SK-N-SH (cell line): Measurements from ENCODE around the gene CALB2. TPM values are rescaled to one million over a fixed set of nuclear protein-coding genes. Genes with fewer than 3 reads are reported as not detected.

Experiments
- CTCF ChIA-PET: fragments of 300-600, 350-600 bp; formaldehyde crosslinking; extraction: SDS; loops from one replicate; lab custom pipeline; 2021; lab: Yijun Ruan, JAX
- POLR2A ChIA-PET: fragments of 350-600 bp; sonication (Branson Sonifier 250); formaldehyde crosslinking; extraction: SDS; loops from one replicate; lab custom pipeline; 2020; ENCODE audit warnings: antibody characterized with exemption, inconsistent platforms; lab: Yijun Ruan, JAX
- DNase-seq: peaks from one replicate; pipeline ENCODE4 v3.0.0; 2012
- H2AFZ ChIP-seq: fragments of 200-600 bp; sonication (generic); 2 replicates; pipeline ENCODE4 v1.8.1; 2016; ENCODE audit warnings: antibody characterized with exemption, mild to moderate bottlenecking, low read depth
- H3F3A ChIP-seq: fragments of 200-600 bp; sonication (generic); replicated peaks from 2 replicates; pipeline ENCODE3; 2016; ENCODE audit warnings: antibody characterized with exemption, mild to moderate bottlenecking; ENCODE audit not compliant: insufficient read depth
- H3K27ac ChIP-seq, 2 experiments: fragments of 200-500 bp in 1 of 2; fragments of 200-600 bp in 1 of 2; sonication (Bioruptor generic) in 1 of 2; sonication (generic), shearing (Covaris generic) in 1 of 2; 2 replicates each; pipeline versions ENCODE4 v1.5.1 to v1.6.1; 2014 to 2016; ENCODE audit warnings: low read depth in 2 of 2, inconsistent platforms in 1 of 2, low read length in 1 of 2, mild to moderate bottlenecking in 1 of 2, mixed read lengths in 1 of 2
- H3K27me3 ChIP-seq: fragments of 200-600 bp; sonication (generic), shearing (Covaris generic); 2 replicates; pipeline ENCODE4 v1.6.1; 2016; ENCODE audit warnings: mixed run types; ENCODE audit not compliant: insufficient read depth
- H3K36me3 ChIP-seq, 2 experiments: fragments of 200-500 bp in 1 of 2; fragments of 200-600 bp in 1 of 2; sonication (Bioruptor generic) in 1 of 2; sonication (generic) in 1 of 2; replicated peaks in 1 of 2; 2 replicates each; pipeline versions ENCODE3 to v1.5.1; 2014 to 2016; ENCODE audit warnings: low read length in 1 of 2, mild to moderate bottlenecking in 1 of 2; ENCODE audit not compliant: insufficient read depth in 2 of 2, control insufficient read depth in 1 of 2
- H3K4me1 ChIP-seq, 2 experiments: fragments of 200-500 bp in 1 of 2; fragments of 200-600 bp in 1 of 2; sonication (Bioruptor generic) in 1 of 2; sonication (generic), shearing (Covaris generic) in 1 of 2; 2 replicates each; pipeline versions ENCODE4 v1.5.1 to v1.6.1; 2014 to 2016; ENCODE audit warnings: low read depth in 1 of 2, low read length in 1 of 2, mixed run types in 1 of 2; ENCODE audit not compliant: insufficient read depth in 2 of 2, control insufficient read depth in 1 of 2
- H3K4me2 ChIP-seq: fragments of 200-600 bp; sonication (generic), shearing (Covaris generic); 2 replicates; pipeline ENCODE4 v1.6.1; 2017; ENCODE audit warnings: mixed run types
- H3K4me3 ChIP-seq, 2 experiments: fragments of 200-500 bp in 1 of 2; fragments of 200-600 bp in 1 of 2; sonication (Bioruptor generic) in 1 of 2; sonication (generic), shearing (Covaris generic) in 1 of 2; 2 replicates each; pipeline versions ENCODE4 v1.5.1 to v1.8.1; 2014 to 2016; ENCODE audit warnings: low read depth in 2 of 2, inconsistent platforms in 1 of 2, low read length in 1 of 2, mild to moderate bottlenecking in 1 of 2, mixed read lengths in 1 of 2, moderate library complexity in 1 of 2
- H3K79me2 ChIP-seq: fragments of 200-600 bp; sonication (generic); 2 replicates; pipeline ENCODE4 v1.8.1; 2017; ENCODE audit warnings: mild to moderate bottlenecking; ENCODE audit not compliant: insufficient read depth
- H3K9ac ChIP-seq: fragments of 200-600 bp; sonication (generic); 2 replicates; pipeline ENCODE4 v1.6.1; 2017; ENCODE audit warnings: mixed run types
- H3K9me2 ChIP-seq: fragments of 200-600 bp; sonication (generic); 2 replicates; pipeline ENCODE4 v1.6.1; 2017; ENCODE audit warnings: mixed run types
- H3K9me3 ChIP-seq: fragments of 200-600 bp; sonication (generic); 2 replicates; pipeline ENCODE4 v1.6.1; 2017; ENCODE audit warnings: mixed run types, mild to moderate bottlenecking, moderate library complexity
- H4K20me1 ChIP-seq: fragments of 200-600 bp; sonication (generic); 2 replicates; pipeline ENCODE4 v1.6.1; 2017; ENCODE audit warnings: mild to moderate bottlenecking, mixed run types; ENCODE audit not compliant: insufficient read depth
- EZH2phosphoT487 ChIP-seq: fragments of 200-600 bp; sonication (generic); IDR thresholded peaks from 2 replicates; pipeline ENCODE4 v1.6.1; 2017; ENCODE audit warnings: low read depth, mixed run types, mild to moderate bottlenecking, antibody characterized with exemption, moderate library complexity, borderline replicate concordance
- FOXJ3 ChIP-seq: sonication (generic); formaldehyde crosslinking; IDR thresholded peaks from 2 replicates; pipeline ENCODE4 v1.5.1; 2020; ENCODE audit warnings: mild to moderate bottlenecking, missing genetic modification reagents
- GABPA ChIP-seq: IDR thresholded peaks from 2 replicates; pipeline ENCODE4 v1.4.0; 2012; ENCODE audit warnings: low read depth, mild to moderate bottlenecking
- GATA2 ChIP-seq: sonication (generic); formaldehyde crosslinking; IDR thresholded peaks from 2 replicates; pipeline ENCODE4 v1.5.0; 2020; ENCODE audit warnings: mild to moderate bottlenecking, missing genetic modification reagents
- IRF3 ChIP-seq: fragments of 150-350 bp; IDR thresholded peaks from 2 replicates; pipeline ENCODE4 v1.6.1; 2016; ENCODE audit warnings: mild to moderate bottlenecking, low read depth, low read length
- JUND ChIP-seq: IDR thresholded peaks from 2 replicates; pipeline ENCODE4 v1.4.0; 2012
- MEF2A ChIP-seq: IDR thresholded peaks from 2 replicates; pipeline ENCODE4 v1.4.0; 2012; ENCODE audit warnings: low read depth, borderline replicate concordance
- RCOR1 ChIP-seq: fragments of 150-350 bp; IDR thresholded peaks from 2 replicates; pipeline ENCODE4 v1.6.1; 2017; ENCODE audit warnings: antibody characterized with exemption, low read length
- SMC3 ChIP-seq: IDR thresholded peaks from 2 replicates; pipeline ENCODE4 v1.6.1; 2012; ENCODE audit warnings: low read depth, low read length, improper control_type of control experiment
- USF1 ChIP-seq: IDR thresholded peaks from 2 replicates; pipeline ENCODE4 v1.4.0; 2012; ENCODE audit warnings: low read depth, borderline replicate concordance
- USF2 ChIP-seq: fragments of 150-350 bp; IDR thresholded peaks from 2 replicates; pipeline ENCODE4 v1.6.1; 2017; ENCODE audit warnings: antibody characterized with exemption, low read length, low read depth, borderline replicate concordance
- WGBS: methylation state at CpG from one replicate; pipeline ENCODE4 v1.1.6; 2017; ENCODE audit warnings: low lambda C conversion rate; 5-methylcytosine and 5-hydroxymethylcytosine counted together
- polyA plus RNA-seq, 3 experiments: library from polyadenylated mRNA; depleted of rRNA; stranded (reverse); fragments of >200 nt; gene quantifications; 2 replicates each; pipeline ENCODE4 v1.2.3, GENCODE V29; 2012

The CALB2 gene
- polyA plus RNA-seq, 1 of the 3 experiments (the other 2 are of a cell fraction), result 0.12 TPM

GRCh38 chr16:71409011-71409775 is 50.7 kb downstream of the CALB2 start:
- Histone ChIP-seq H3F3A (no peaks in the 10 kb centered on the region), H3K9me2 (no peaks in the 10 kb centered on the region), H3K9me3 (no peaks in the 10 kb centered on the region), H3K9ac (no peak overlapping the region), H3K4me1 (no peaks in the 10 kb centered on the region; a peak in 1 of 4 replicates), H2AFZ (no peak overlapping the region), H3K36me3 (no peaks in the 10 kb centered on the region), H4K20me1 (no peaks in the 10 kb centered on the region), H3K4me2 (no peak overlapping the region), H3K79me2 (no peaks in the 10 kb centered on the region), H3K27ac (no peak overlapping the region), H3K27me3 (peaks cover 20% of the 10 kb centered on the region; the same call in 1 of the 2 replicates), H3K4me3 (no peak overlapping the region)
- WGBS, result 15% methylated on average over 16 of the region's 16 CpGs
- DNase-seq, result no peak
- CTCF ChIA-PET, result interaction anchor here (0.9 to 6.0 kb wide), 2 partner anchors 91 to 201 kb away, joined by 3 to 162 read pairs; no protein-coding TSS in a partner anchor
- POLR2A ChIA-PET, result no interaction called here
- TF ChIP-seq USF1 (no peak), IRF3 (no peak)

GRCh38 chr16:71410146-71410545 is 51.6 kb downstream of the CALB2 start:
- H3K9me3 ChIP-seq, result no peaks in the 10 kb centered on the region
- TF ChIP-seq SMC3 (no peak), GATA2 (CRISPR knock-in tag) (no peak), MEF2A (no peak), FOXJ3 (no peak), USF2 (no peak), RCOR1 (no peak), EZH2phosphoT487 (no peak), GABPA (no peak), JUND (no peak)
- no peaks in the 10 kb centered on the region for H3K79me2 ChIP-seq
- no peaks in the 10 kb centered on the region for H3K36me3 ChIP-seq
- no peak overlapping the region for H3K27ac ChIP-seq
- H4K20me1 ChIP-seq, result no peaks in the 10 kb centered on the region
- ChIA-PET CTCF (interaction anchor here (1.2 to 6.0 kb wide), 4 partner anchors 24 to 218 kb away, joined by 3 to 162 read pairs (median 35); no protein-coding TSS in a partner anchor), POLR2A (interaction anchor here (3.5 kb wide), 1 partner anchor 90 kb away, joined by 9 read pairs; no protein-coding TSS in a partner anchor)
- DNase-seq, result no peak
- WGBS, result 28% methylated on average over 5 of the region's 5 CpGs
- no peaks in the 10 kb centered on the region for H3K9me2 ChIP-seq
- H3K4me1 ChIP-seq, result no peaks in the 10 kb centered on the region; a peak in 1 of 4 replicates
- H2AFZ ChIP-seq, result no peak overlapping the region
- no peak overlapping the region for H3K4me2 ChIP-seq
- no peak overlapping the region for H3K4me3 ChIP-seq
- H3K27me3 ChIP-seq, result peaks cover 20% of the 10 kb centered on the region; the same call in 1 of the 2 replicates
- no peak overlapping the region for H3K9ac ChIP-seq
- no peaks in the 10 kb centered on the region for H3F3A ChIP-seq
